ENCODE data around the gene TRMT112. TPM values are rescaled to one million over a fixed set of nuclear protein-coding genes. Genes with fewer than 3 reads are reported as not detected.

The TRMT112 gene
- total RNA-seq, 1 experiment from 2014 or later = 341 TPM

GRCh38 chr11:64296830-64297698 lies 20.3 kb downstream of the TRMT112 start:
- no peaks in the 10 kb centered on the region; the same call in none of the 2 replicates for H3K27me3 ChIP-seq (ENCODE audit: control insufficient read depth, insufficient read depth, low read length)
- intact Hi-C loops (cut with micrococcal nuclease; ENCODE audit: unreplicated experiment) = no loop called here
- BruUV-seq (replicated peaks) = no TSS peak
- ATAC-seq (no peak), DNase-seq (ENCODE audit: low read depth, low spot score) (no peak)
- H3K27ac ChIP-seq (ENCODE audit: low read length) = no peak overlapping the region
- no peaks in the 10 kb centered on the region for H3K36me3 ChIP-seq (ENCODE audit: control insufficient read depth, insufficient read depth, low read length)
- TF ChIP-seq, protein P1, sequence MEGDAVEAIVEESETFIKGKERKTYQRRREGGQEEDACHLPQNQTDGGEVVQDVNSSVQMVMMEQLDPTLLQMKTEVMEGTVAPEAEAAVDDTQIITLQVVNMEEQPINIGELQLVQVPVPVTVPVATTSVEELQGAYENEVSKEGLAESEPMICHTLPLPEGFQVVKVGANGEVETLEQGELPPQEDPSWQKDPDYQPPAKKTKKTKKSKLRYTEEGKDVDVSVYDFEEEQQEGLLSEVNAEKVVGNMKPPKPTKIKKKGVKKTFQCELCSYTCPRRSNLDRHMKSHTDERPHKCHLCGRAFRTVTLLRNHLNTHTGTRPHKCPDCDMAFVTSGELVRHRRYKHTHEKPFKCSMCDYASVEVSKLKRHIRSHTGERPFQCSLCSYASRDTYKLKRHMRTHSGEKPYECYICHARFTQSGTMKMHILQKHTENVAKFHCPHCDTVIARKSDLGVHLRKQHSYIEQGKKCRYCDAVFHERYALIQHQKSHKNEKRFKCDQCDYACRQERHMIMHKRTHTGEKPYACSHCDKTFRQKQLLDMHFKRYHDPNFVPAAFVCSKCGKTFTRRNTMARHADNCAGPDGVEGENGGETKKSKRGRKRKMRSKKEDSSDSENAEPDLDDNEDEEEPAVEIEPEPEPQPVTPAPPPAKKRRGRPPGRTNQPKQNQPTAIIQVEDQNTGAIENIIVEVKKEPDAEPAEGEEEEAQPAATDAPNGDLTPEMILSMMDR (IDR thresholded peaks at IDR 0.05) = no peak
- no peak for TF ChIP-seq SIN3A (IDR thresholded peaks at IDR 0.05; ENCODE audit: borderline replicate concordance, insufficient read depth, low read depth, low read length)
- no peak for TF ChIP-seq POLR2AphosphoS5 (IDR thresholded peaks at IDR 0.05; ENCODE audit: low read depth, low read length)
- TF ChIP-seq, protein P2, sequence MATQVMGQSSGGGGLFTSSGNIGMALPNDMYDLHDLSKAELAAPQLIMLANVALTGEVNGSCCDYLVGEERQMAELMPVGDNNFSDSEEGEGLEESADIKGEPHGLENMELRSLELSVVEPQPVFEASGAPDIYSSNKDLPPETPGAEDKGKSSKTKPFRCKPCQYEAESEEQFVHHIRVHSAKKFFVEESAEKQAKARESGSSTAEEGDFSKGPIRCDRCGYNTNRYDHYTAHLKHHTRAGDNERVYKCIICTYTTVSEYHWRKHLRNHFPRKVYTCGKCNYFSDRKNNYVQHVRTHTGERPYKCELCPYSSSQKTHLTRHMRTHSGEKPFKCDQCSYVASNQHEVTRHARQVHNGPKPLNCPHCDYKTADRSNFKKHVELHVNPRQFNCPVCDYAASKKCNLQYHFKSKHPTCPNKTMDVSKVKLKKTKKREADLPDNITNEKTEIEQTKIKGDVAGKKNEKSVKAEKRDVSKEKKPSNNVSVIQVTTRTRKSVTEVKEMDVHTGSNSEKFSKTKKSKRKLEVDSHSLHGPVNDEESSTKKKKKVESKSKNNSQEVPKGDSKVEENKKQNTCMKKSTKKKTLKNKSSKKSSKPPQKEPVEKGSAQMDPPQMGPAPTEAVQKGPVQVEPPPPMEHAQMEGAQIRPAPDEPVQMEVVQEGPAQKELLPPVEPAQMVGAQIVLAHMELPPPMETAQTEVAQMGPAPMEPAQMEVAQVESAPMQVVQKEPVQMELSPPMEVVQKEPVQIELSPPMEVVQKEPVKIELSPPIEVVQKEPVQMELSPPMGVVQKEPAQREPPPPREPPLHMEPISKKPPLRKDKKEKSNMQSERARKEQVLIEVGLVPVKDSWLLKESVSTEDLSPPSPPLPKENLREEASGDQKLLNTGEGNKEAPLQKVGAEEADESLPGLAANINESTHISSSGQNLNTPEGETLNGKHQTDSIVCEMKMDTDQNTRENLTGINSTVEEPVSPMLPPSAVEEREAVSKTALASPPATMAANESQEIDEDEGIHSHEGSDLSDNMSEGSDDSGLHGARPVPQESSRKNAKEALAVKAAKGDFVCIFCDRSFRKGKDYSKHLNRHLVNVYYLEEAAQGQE (IDR thresholded peaks at IDR 0.05; ENCODE audit: insufficient read depth in 1 of 2, low read depth in 2 of 2, low read length in 1 of 2) = no peak
- no peak for TF ChIP-seq TCF7L2 (IDR thresholded peaks at IDR 0.05; ENCODE audit: low read depth, low read length)
- peaks cover 5% of the 10 kb centered on the region for H3K4me1 ChIP-seq (ENCODE audit: control insufficient read depth, insufficient read depth, low read length)
- in situ Hi-C loops (cut with HindIII; ENCODE audit: low pct_unique_long_range_greater_than_20kb, low sequenced_read_pairs) = no loop called here
- no peak overlapping the region for H3K4me3 ChIP-seq (ENCODE audit: low read depth in 2 of 2, low read length in 2 of 2)
- POLR2A ChIA-PET = no interaction called here
- H3K9me3 ChIP-seq (ENCODE audit: control insufficient read depth, insufficient read depth, low read depth, low read length) = no peaks in the 10 kb centered on the region
- CTCF ChIA-PET = no interaction called here

- Histone ChIP-seq H3K27ac (ENCODE audit: low read length) (no peak overlapping the region), H3K9me3 (ENCODE audit: control insufficient read depth, insufficient read depth, low read depth, low read length) (no peaks in the 10 kb centered on the region), H3K4me1 (ENCODE audit: control insufficient read depth, insufficient read depth, low read length) (peaks cover 6% of the 10 kb centered on the region), H3K36me3 (ENCODE audit: control insufficient read depth, insufficient read depth, low read length) (no peaks in the 10 kb centered on the region), H3K4me3 (ENCODE audit: low read depth in 2 of 2, low read length in 2 of 2) (no peak overlapping the region), H3K27me3 (ENCODE audit: control insufficient read depth, insufficient read depth, low read length) (no peaks in the 10 kb centered on the region; the same call in none of the 2 replicates)
- TF ChIP-seq TCF7L2 (IDR thresholded peaks at IDR 0.05; ENCODE audit: low read depth, low read length) (no peak), SIN3A (IDR thresholded peaks at IDR 0.05; ENCODE audit: borderline replicate concordance, insufficient read depth, low read depth, low read length) (no peak), POLR2AphosphoS5 (IDR thresholded peaks at IDR 0.05; ENCODE audit: low read depth, low read length) (no peak)
- TF ChIP-seq, protein P2 (IDR thresholded peaks at IDR 0.05; ENCODE audit: insufficient read depth in 1 of 2, low read depth in 2 of 2, low read length in 1 of 2) = no peak
- TF ChIP-seq, protein P1 (IDR thresholded peaks at IDR 0.05) = no peak
- ChIA-PET CTCF (no interaction called here), POLR2A (no interaction called here)
- ATAC-seq = no peak
- no TSS peak for BruUV-seq (replicated peaks)
- DNase-seq (ENCODE audit: low read depth, low spot score) = no peak
- intact Hi-C loops (cut with micrococcal nuclease; ENCODE audit: unreplicated experiment) = no loop called here
- in situ Hi-C loops (cut with HindIII; ENCODE audit: low pct_unique_long_range_greater_than_20kb, low sequenced_read_pairs) = no loop called here
These were observed 21.1 kb downstream of the TRMT112 start for GRCh38 chr11:64296236-64296635.
